Measurements from ENCODE around the gene RFX3. TPM values are rescaled to one million over a fixed set of nuclear protein-coding genes. Genes with fewer than 3 reads are reported as not detected.

The RFX3 gene
- total RNA-seq, 1 experiment from 2014 or later = 5.7 TPM

DNA sequence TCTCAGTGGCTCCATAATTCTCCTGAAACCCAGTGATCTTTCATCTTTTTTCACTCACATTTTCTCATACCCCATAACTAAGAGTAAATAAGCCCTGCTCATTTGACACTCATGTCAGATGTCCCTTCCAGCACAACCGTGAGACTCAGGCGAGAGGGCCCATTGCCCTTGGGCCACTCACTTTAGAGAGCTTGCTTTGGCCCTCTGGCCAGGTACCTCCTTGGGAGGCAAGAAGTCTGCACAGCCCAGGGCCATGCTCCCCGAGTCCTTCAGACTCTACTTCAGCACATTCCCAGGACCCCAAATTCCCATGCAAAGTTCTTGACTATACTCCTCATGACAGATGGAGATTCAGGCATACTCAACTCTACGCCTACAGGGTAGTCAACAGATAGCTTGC is 33.6 kb downstream of the RFX3 start:
- ChIA-PET CTCF (interaction anchor here (0.6 kb wide), 1 partner anchor 368 kb away, joined by 7 read pairs; no protein-coding TSS in a partner anchor), POLR2A (no interaction called here)
- in situ Hi-C loops (cut with HindIII; ENCODE audit: low pct_unique_long_range_greater_than_20kb, low sequenced_read_pairs) (no loop called here), intact Hi-C loops (cut with micrococcal nuclease; ENCODE audit: unreplicated experiment) (no loop called here)
- no peak for DNase-seq (ENCODE audit: low read depth, low spot score)
- Histone ChIP-seq H3K36me3 (ENCODE audit: control insufficient read depth, insufficient read depth, low read length) (no peaks in the 10 kb centered on the region), H3K9me3 (ENCODE audit: control insufficient read depth, insufficient read depth, low read depth, low read length) (no peaks in the 10 kb centered on the region), H3K27me3 (ENCODE audit: control insufficient read depth, insufficient read depth, low read length) (no peaks in the 10 kb centered on the region), H3K27ac (ENCODE audit: low read length) (no peak overlapping the region), H3K4me3 (ENCODE audit: low read depth in 2 of 2, low read length in 2 of 2) (no peak overlapping the region), H3K4me1 (ENCODE audit: control insufficient read depth, insufficient read depth, low read length) (no peaks in the 10 kb centered on the region)
- no peak for ATAC-seq
- TF ChIP-seq REST (IDR thresholded peaks at IDR 0.05; ENCODE audit: insufficient read depth in 1 of 2, low read depth in 2 of 2, low read length in 1 of 2) = no peak
- no peak for TF ChIP-seq TCF7L2 (IDR thresholded peaks at IDR 0.05; ENCODE audit: low read depth, low read length)
- no peak for TF ChIP-seq CTCF (IDR thresholded peaks at IDR 0.05)
- TF ChIP-seq SIN3A (IDR thresholded peaks at IDR 0.05; ENCODE audit: borderline replicate concordance, insufficient read depth, low read depth, low read length) = no peak
- TF ChIP-seq POLR2AphosphoS5 (IDR thresholded peaks at IDR 0.05; ENCODE audit: low read depth, low read length) = no peak
- no TSS peak for BruUV-seq (replicated peaks)

DNA sequence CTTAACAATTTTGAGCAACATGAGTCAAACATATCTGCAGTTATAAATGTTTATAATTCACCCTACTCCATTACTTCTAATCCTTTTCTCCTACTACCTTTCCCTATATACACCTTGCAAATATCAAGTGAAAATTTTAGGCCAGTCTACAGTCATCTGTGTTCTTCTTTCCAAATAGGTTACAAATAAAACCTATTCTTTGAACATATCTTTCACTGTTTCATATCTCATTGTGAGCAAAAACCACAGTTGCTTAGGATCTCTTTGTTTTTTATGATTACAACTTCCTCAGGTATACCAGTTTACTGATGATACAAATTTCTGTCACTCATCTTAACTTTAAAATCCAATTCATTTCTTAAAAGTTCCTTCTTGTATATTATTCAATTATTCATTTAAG is 34.4 kb downstream of the RFX3 start:
- TF ChIP-seq POLR2AphosphoS5 (IDR thresholded peaks at IDR 0.05; ENCODE audit: low read depth, low read length) (no peak), SIN3A (IDR thresholded peaks at IDR 0.05; ENCODE audit: borderline replicate concordance, insufficient read depth, low read depth, low read length) (no peak), CTCF (IDR thresholded peaks at IDR 0.05) (no peak), REST (IDR thresholded peaks at IDR 0.05; ENCODE audit: insufficient read depth in 1 of 2, low read depth in 2 of 2, low read length in 1 of 2) (no peak), TCF7L2 (IDR thresholded peaks at IDR 0.05; ENCODE audit: low read depth, low read length) (no peak)
- no peaks in the 10 kb centered on the region for H3K27me3 ChIP-seq (ENCODE audit: control insufficient read depth, insufficient read depth, low read length)
- in situ Hi-C loops (cut with HindIII; ENCODE audit: low pct_unique_long_range_greater_than_20kb, low sequenced_read_pairs) (no loop called here), intact Hi-C loops (cut with micrococcal nuclease; ENCODE audit: unreplicated experiment) (no loop called here)
- H3K4me1 ChIP-seq (ENCODE audit: control insufficient read depth, insufficient read depth, low read length) = no peaks in the 10 kb centered on the region
- BruUV-seq (replicated peaks) = no TSS peak
- ChIA-PET CTCF (no interaction called here), POLR2A (no interaction called here)
- no peaks in the 10 kb centered on the region for H3K9me3 ChIP-seq (ENCODE audit: control insufficient read depth, insufficient read depth, low read depth, low read length)
- ATAC-seq = no peak
- H3K36me3 ChIP-seq (ENCODE audit: control insufficient read depth, insufficient read depth, low read length) = no peaks in the 10 kb centered on the region
- DNase-seq (ENCODE audit: low read depth, low spot score) = no peak
- H3K27ac ChIP-seq (ENCODE audit: low read length) = no peak overlapping the region
- H3K4me3 ChIP-seq (ENCODE audit: low read depth in 2 of 2, low read length in 2 of 2) = no peak overlapping the region

Data from Panc1 (cell line).